Neural progenitor cell (in vitro differentiated cells): Measurements from ENCODE around the gene CA5A.
"Not testable (repeated sequence)": the region's sequence is repeated elsewhere in the genome, so short reads cannot be mapped to it uniquely, and the experiment has no call there.

ENCODE experiments used
- CTCF ChIP-seq: fragments of 200-600 bp; sonication (generic); IDR thresholded peaks from 2 replicates; pipeline ENCODE4 v1.5.1; 2017; ENCODE audit warnings: antibody characterized with exemption, mild to moderate bottlenecking
- EZH2 ChIP-seq: fragments of 200-600 bp; sonication (generic); IDR thresholded peaks from 2 replicates; pipeline ENCODE4 v1.6.1; 2017; ENCODE audit warnings: antibody characterized with exemption, mild to moderate bottlenecking, moderate library complexity

GRCh38 chr16:87863327-87863635, 73.0 kb downstream of the CA5A start:
- not testable (repeated sequence) for TF ChIP-seq CTCF, EZH2
